Endodermal cell (in vitro differentiated cells): ENCODE measurements around the gene CAPSL. TPM values are rescaled to one million over a fixed set of nuclear protein-coding genes. Genes with fewer than 3 reads are reported as not detected.

Experiments
- DNase-seq: peaks from one replicate; pipeline ENCODE4 v3.0.0-alpha.2; 2017
- H3K27ac ChIP-seq: 2 replicates; pipeline ENCODE4 v1.5.1; 2013; ENCODE audit warnings: mild to moderate bottlenecking, low read depth, low read length, moderate library complexity
- H3K27me3 ChIP-seq: 2 replicates; pipeline ENCODE4 v1.6.1; 2013; ENCODE audit warnings: mild to moderate bottlenecking, low read length, moderate library complexity; ENCODE audit not compliant: insufficient read depth, control insufficient read depth, poor library complexity, severe bottlenecking
- H3K36me3 ChIP-seq: 2 replicates; pipeline ENCODE4 v1.7.0; 2013; ENCODE audit warnings: mild to moderate bottlenecking, low read length, moderate library complexity; ENCODE audit not compliant: control insufficient read depth, insufficient read depth
- H3K4me1 ChIP-seq: one replicate; pipeline ENCODE4 v1.7.0; 2013; ENCODE audit warnings: low read length; ENCODE audit not compliant: control insufficient read depth, insufficient read depth
- H3K4me3 ChIP-seq: 2 replicates; pipeline ENCODE4 v1.5.1; 2013; ENCODE audit warnings: mild to moderate bottlenecking, low read length, moderate library complexity
- H3K9ac ChIP-seq: 2 replicates; pipeline ENCODE4 v1.6.1; 2013; ENCODE audit warnings: mild to moderate bottlenecking, low read length, moderate library complexity; ENCODE audit not compliant: poor library complexity, severe bottlenecking; ENCODE audit errors: extremely low read depth
- H3K9me3 ChIP-seq: 2 replicates; pipeline ENCODE4 v1.6.1; 2013; ENCODE audit warnings: mild to moderate bottlenecking, low read length, moderate library complexity; ENCODE audit not compliant: control insufficient read depth
- H3K27ac Mint-ChIP-seq: 2 replicates; pipeline ENCODE4 v1.8.0; 2020; ENCODE audit warnings: mixed read lengths
- H3K27me3 Mint-ChIP-seq: 2 replicates; pipeline ENCODE4 v1.8.0; 2021; ENCODE audit warnings: mild to moderate bottlenecking, mixed read lengths; ENCODE audit not compliant: insufficient read depth
- H3K36me3 Mint-ChIP-seq: 2 replicates; pipeline ENCODE4 v1.8.0; 2020; ENCODE audit warnings: low read depth, mixed read lengths
- H3K4me1 Mint-ChIP-seq: 2 replicates; pipeline ENCODE4 v1.8.0; 2020; ENCODE audit warnings: mixed read lengths
- H3K4me3 Mint-ChIP-seq: 2 replicates; pipeline ENCODE4 v1.8.0; 2020; ENCODE audit warnings: mild to moderate bottlenecking, moderate library complexity, mixed read lengths
- H3K9me3 Mint-ChIP-seq: 2 replicates; pipeline ENCODE4 v1.8.0; 2020; ENCODE audit warnings: mild to moderate bottlenecking, mixed read lengths
- CTCF ChIP-seq: fragments of 200-600 bp; sonication (generic); conservative IDR thresholded peaks from 2 replicates; pipeline ENCODE4 v1.5.0; 2021; ENCODE audit warnings: antibody characterized with exemption, mild to moderate bottlenecking
- WGBS, 2 experiments: methylation state at CpG; one replicate each; pipeline versions ENCODE4 v1.1.5 to v1.1.7; 2013; ENCODE audit warnings: missing lambda C conversion rate in 2 of 2, mixed read lengths in 1 of 2; ENCODE audit not compliant: insufficient coverage in 1 of 2, insufficient read length in 1 of 2; 5-methylcytosine and 5-hydroxymethylcytosine counted together
- total RNA-seq, 2 donors: library from RNA; stranded (reverse); fragmentation: NEBNext Ultra II Directional in 1 of 2; extraction: Animal tissue kit (Norgen Biotek cat#: 25700) in 1 of 2; gene quantifications; 2 replicates in 1 of 2; 3 replicates in 1 of 2; pipeline ENCODE4 v1.2.1, GENCODE V29; 2021

The CAPSL gene
- total RNA-seq, 2 donors from 2014 or later = not detected

- Histone ChIP-seq H3K4me3 (no peak overlapping the region), H3K9me3 (no peaks in the 10 kb centered on the region), H3K27ac (no peak overlapping the region), H3K4me1 (peaks cover 3% of the 10 kb centered on the region), H3K27me3 (no peaks in the 10 kb centered on the region), H3K36me3 (no peaks in the 10 kb centered on the region), H3K9ac (no peak overlapping the region)
- no peak overlapping the region for H3K4me3 Mint-ChIP-seq
- WGBS, 2 experiments = 88% methylated on average over 1 of the region's 1 CpG; no CpG with 5 or more reads in 1 of the 2 experiments
- no peaks in the 10 kb centered on the region for H3K9me3 Mint-ChIP-seq
- no peaks in the 10 kb centered on the region for H3K27me3 Mint-ChIP-seq
- no peak for TF ChIP-seq CTCF
- no peaks in the 10 kb centered on the region for H3K36me3 Mint-ChIP-seq
- H3K27ac Mint-ChIP-seq = no peak overlapping the region
- no peaks in the 10 kb centered on the region for H3K4me1 Mint-ChIP-seq
- no peak for DNase-seq
Observed at GRCh38 chr5:35884191-35884769, 54.1 kb downstream of the CAPSL start.

GRCh38 chr5:35881758-35882157 lies 56.7 kb downstream of the CAPSL start:
- WGBS, 2 experiments = 80 to 97% methylated on average over 2 of the region's 2 CpGs
- Histone ChIP-seq H3K27me3 (no peaks in the 10 kb centered on the region), H3K4me1 (no peaks in the 10 kb centered on the region), H3K36me3 (no peaks in the 10 kb centered on the region), H3K4me3 (no peak overlapping the region), H3K9ac (no peak overlapping the region), H3K27ac (no peak overlapping the region), H3K9me3 (no peaks in the 10 kb centered on the region)
- Mint-ChIP-seq H3K27me3 (no peaks in the 10 kb centered on the region), H3K4me1 (peaks cover 5% of the 10 kb centered on the region), H3K36me3 (no peaks in the 10 kb centered on the region), H3K4me3 (no peak overlapping the region), H3K9me3 (no peaks in the 10 kb centered on the region), H3K27ac (no peak overlapping the region)
- no peak for DNase-seq
- no peak for TF ChIP-seq CTCF

GRCh38 chr5:35880156-35880555 lies 58.3 kb downstream of the CAPSL start:
- Mint-ChIP-seq H3K36me3 (no peaks in the 10 kb centered on the region), H3K27ac (no peak overlapping the region), H3K9me3 (no peaks in the 10 kb centered on the region), H3K4me3 (no peak overlapping the region), H3K4me1 (peaks cover 5% of the 10 kb centered on the region), H3K27me3 (peaks cover 4% of the 10 kb centered on the region)
- no peak for DNase-seq
- 80 to 93% methylated on average over 1 of the region's 1 CpG for WGBS, 2 experiments
- Histone ChIP-seq H3K27me3 (no peaks in the 10 kb centered on the region), H3K27ac (no peak overlapping the region), H3K4me3 (no peak overlapping the region), H3K9ac (no peak overlapping the region), H3K9me3 (no peaks in the 10 kb centered on the region), H3K4me1 (no peaks in the 10 kb centered on the region), H3K36me3 (no peaks in the 10 kb centered on the region)
- TF ChIP-seq CTCF = no peak
